ENCODE results near the gene NECTIN1. TPM values are rescaled to one million over a fixed set of nuclear protein-coding genes. Genes with fewer than 3 reads are reported as not detected.

Gene NECTIN1
- total and polyA plus RNA-seq, 2 experiments from 2014 or later = 3.6 to 7.4 TPM

GRCh38 chr11:119772641-119773415 is 43.8 kb upstream of the NECTIN1 start:
- peaks cover 4% of the 10 kb centered on the region for H3K27me3 ChIP-seq

GRCh38 chr11:119772076-119772475 is 43.1 kb upstream of the NECTIN1 start:
- H3K4me1 ChIP-seq (ENCODE audit: insufficient read depth) = no peaks in the 10 kb centered on the region
- TF ChIP-seq CTCF (IDR thresholded peaks at IDR 0.05; ENCODE audit: poor library complexity) = no peak
- TF ChIP-seq EZH2phosphoT487 (IDR thresholded peaks at IDR 0.05; ENCODE audit: low read depth, severe bottlenecking, unreplicated experiment) = no peak
- no peak for TF ChIP-seq EZH2 (IDR thresholded peaks at IDR 0.05; ENCODE audit: borderline replicate concordance)
- no peak overlapping the region for H3K27ac ChIP-seq
- no peak overlapping the region for H3K4me2 ChIP-seq
- no peaks in the 10 kb centered on the region for H4K20me1 ChIP-seq (ENCODE audit: insufficient read depth, poor library complexity, severe bottlenecking)
- H3K9me2 ChIP-seq (replicated peaks; ENCODE audit: insufficient read depth) = no peaks in the 10 kb centered on the region
- H3K4me3 ChIP-seq = no peak overlapping the region
- no peak for DNase-seq (ENCODE audit: low spot score)
- H3K79me2 ChIP-seq = no peaks in the 10 kb centered on the region
- no peaks in the 10 kb centered on the region for H3K9me3 ChIP-seq (ENCODE audit: low read depth)
- no peak overlapping the region for H2AFZ ChIP-seq
- peaks cover under 1% of the 10 kb centered on the region for H3K27me3 ChIP-seq
- H3K36me3 ChIP-seq (replicated peaks; ENCODE audit: insufficient read depth, low read depth) = no peaks in the 10 kb centered on the region

More at GRCh38 chr11:119772641-119773415, 43.8 kb upstream of the NECTIN1 start:
- H3K9me3 ChIP-seq (ENCODE audit: low read depth) = no peaks in the 10 kb centered on the region
- no peaks in the 10 kb centered on the region for H3K4me1 ChIP-seq (ENCODE audit: insufficient read depth)
- H3K9me2 ChIP-seq (replicated peaks; ENCODE audit: insufficient read depth) = no peaks in the 10 kb centered on the region
- H3K36me3 ChIP-seq (replicated peaks; ENCODE audit: insufficient read depth, low read depth) = no peaks in the 10 kb centered on the region
- H4K20me1 ChIP-seq (ENCODE audit: insufficient read depth, poor library complexity, severe bottlenecking) = no peaks in the 10 kb centered on the region
- no peak overlapping the region for H3K4me3 ChIP-seq
- no peak for DNase-seq (ENCODE audit: low spot score)
- no peaks in the 10 kb centered on the region for H3K79me2 ChIP-seq
- H2AFZ ChIP-seq = no peak overlapping the region
- no peak overlapping the region for H3K27ac ChIP-seq
- TF ChIP-seq EZH2phosphoT487 (IDR thresholded peaks at IDR 0.05; ENCODE audit: low read depth, severe bottlenecking, unreplicated experiment) = no peak
- no peak for TF ChIP-seq CTCF (IDR thresholded peaks at IDR 0.05; ENCODE audit: poor library complexity)
- no peak for TF ChIP-seq EZH2 (IDR thresholded peaks at IDR 0.05; ENCODE audit: borderline replicate concordance)
- H3K4me2 ChIP-seq = no peak overlapping the region
- 73% methylated on average over 8 of the region's 8 CpGs for WGBS (ENCODE audit: low lambda C conversion rate, missing lambda C conversion rate)

- Histone ChIP-seq H3K4me3 (no peak overlapping the region), H3K27ac (no peak overlapping the region), H3K27me3 (no peaks in the 10 kb centered on the region), H4K20me1 (ENCODE audit: insufficient read depth, poor library complexity, severe bottlenecking) (no peaks in the 10 kb centered on the region), H3K36me3 (replicated peaks; ENCODE audit: insufficient read depth, low read depth) (no peaks in the 10 kb centered on the region), H3K79me2 (no peaks in the 10 kb centered on the region), H3K9me2 (replicated peaks; ENCODE audit: insufficient read depth) (no peaks in the 10 kb centered on the region), H2AFZ (no peak overlapping the region), H3K9me3 (ENCODE audit: low read depth) (no peaks in the 10 kb centered on the region), H3K4me2 (no peak overlapping the region), H3K4me1 (ENCODE audit: insufficient read depth) (no peaks in the 10 kb centered on the region)
- TF ChIP-seq CTCF (IDR thresholded peaks at IDR 0.05; ENCODE audit: poor library complexity) (no peak), EZH2phosphoT487 (IDR thresholded peaks at IDR 0.05; ENCODE audit: low read depth, severe bottlenecking, unreplicated experiment) (no peak), EZH2 (IDR thresholded peaks at IDR 0.05; ENCODE audit: borderline replicate concordance) (no peak)
- WGBS (ENCODE audit: low lambda C conversion rate, missing lambda C conversion rate) = 85% methylated on average over 9 of the region's 9 CpGs
- DNase-seq (ENCODE audit: low spot score) = no peak
Measured at GRCh38 chr11:119771172-119771770, 42.3 kb upstream of the NECTIN1 start.
